22Rv1 (cell line): ENCODE results near the gene ITM2C.

Experiments
- H3K27ac ChIP-seq: fragments of 450-650 bp; 2 replicates; pipeline ENCODE4 v1.5.1; 2017
- ZFX ChIP-seq: fragments of 450-650 bp; IDR thresholded peaks from 2 replicates; pipeline ENCODE4 v1.6.1; 2017; ENCODE audit warnings: antibody characterized with exemption, borderline replicate concordance
- TF ChIP-seq, protein P1 (sequence below): fragments of 450-650 bp; IDR thresholded peaks from 2 replicates; pipeline ENCODE4 v1.5.1; 2017; ENCODE audit warnings: mild to moderate bottlenecking

The ITM2C gene

DNA sequence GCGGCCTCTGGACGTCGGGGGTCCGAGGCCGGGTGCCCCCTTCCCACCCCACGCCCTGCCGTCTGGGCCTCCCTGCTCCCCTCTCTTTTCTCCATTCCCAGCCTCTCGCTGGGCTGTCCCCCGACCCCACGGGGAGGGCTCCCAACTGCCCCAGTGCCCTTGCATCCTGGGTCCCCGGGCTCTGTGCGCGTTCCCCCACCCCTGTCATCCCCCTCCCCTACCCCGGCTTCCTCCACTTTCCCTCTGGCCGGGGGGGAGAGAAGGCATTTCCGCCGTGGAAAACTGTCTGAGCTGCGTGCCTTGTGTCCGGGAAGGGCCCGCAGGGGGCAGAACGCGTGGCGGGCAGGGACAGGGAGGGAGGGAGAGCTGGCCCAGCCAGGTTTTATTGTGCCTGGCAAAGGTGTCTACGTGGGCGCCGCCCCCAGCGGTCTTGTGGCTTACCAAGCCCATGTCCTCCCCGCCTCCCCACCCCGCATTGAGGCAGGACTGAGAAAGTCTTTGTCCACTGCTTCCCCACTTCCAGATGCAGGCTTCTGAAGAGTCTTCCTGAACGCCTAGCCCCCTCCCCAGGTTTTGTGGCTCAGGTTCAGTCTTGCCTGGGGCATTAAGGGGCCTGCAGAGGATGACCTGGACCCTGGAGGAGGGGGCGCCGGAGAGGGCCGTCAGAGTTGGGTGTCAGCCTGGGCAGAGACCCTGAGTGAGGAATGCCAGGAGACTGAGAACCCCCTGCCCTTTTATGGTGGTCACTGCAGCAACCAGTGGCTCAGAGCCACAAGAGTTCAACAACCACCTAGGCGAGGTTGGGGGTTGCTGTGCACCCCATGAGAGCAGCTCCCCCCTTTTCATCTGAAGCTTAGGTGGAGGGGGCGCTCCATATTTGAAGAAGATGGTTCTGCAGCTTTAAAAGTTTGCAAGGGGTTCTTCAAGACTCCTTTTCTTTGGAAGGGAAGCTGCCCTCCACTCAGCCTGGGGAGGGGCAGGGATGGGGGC, 1.3 kb downstream of the ITM2C start:
- H3K27ac ChIP-seq = no peak overlapping the region
- TF ChIP-seq ZFX = no peak
- TF ChIP-seq, protein P1, sequence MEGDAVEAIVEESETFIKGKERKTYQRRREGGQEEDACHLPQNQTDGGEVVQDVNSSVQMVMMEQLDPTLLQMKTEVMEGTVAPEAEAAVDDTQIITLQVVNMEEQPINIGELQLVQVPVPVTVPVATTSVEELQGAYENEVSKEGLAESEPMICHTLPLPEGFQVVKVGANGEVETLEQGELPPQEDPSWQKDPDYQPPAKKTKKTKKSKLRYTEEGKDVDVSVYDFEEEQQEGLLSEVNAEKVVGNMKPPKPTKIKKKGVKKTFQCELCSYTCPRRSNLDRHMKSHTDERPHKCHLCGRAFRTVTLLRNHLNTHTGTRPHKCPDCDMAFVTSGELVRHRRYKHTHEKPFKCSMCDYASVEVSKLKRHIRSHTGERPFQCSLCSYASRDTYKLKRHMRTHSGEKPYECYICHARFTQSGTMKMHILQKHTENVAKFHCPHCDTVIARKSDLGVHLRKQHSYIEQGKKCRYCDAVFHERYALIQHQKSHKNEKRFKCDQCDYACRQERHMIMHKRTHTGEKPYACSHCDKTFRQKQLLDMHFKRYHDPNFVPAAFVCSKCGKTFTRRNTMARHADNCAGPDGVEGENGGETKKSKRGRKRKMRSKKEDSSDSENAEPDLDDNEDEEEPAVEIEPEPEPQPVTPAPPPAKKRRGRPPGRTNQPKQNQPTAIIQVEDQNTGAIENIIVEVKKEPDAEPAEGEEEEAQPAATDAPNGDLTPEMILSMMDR = peak; percentile 25

DNA sequence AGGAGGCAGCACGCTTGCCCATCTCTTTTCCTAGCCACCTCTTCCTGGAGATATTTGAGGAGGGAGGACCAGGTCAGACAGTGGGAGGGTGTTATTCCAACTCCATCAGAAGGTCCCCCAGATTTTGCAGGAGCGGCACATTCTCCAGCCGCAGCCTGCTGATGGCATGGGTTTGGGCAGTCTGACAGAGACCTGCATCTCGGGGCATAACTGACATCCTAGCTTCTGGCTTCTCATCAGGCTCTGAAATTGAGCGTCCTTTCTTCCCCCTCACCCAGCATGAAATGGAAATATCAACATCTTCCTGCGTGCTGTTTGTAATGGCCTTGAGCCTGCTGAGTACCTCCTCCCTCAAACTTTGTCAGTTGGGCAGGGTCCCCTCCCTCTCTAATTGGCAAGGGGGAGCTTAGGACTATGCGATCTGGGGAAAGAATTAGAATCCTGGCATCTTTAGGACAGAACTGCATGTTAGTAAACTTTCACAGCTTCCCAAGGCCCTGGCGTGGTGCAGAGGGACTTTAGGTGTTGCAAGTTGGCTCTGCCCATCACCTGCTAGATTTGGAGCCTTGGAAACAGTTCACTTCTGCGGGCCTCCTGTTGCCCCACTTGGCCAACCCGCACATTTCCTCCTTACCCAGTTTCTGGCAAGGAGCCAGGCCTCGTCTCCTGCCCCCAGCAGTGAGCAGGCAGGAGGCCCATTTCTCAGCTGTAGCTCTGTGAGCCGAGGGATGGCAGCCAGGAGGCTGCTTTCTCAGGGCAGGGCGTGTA, 2.2 kb downstream of the ITM2C start:
- no peak overlapping the region for H3K27ac ChIP-seq

DNA sequence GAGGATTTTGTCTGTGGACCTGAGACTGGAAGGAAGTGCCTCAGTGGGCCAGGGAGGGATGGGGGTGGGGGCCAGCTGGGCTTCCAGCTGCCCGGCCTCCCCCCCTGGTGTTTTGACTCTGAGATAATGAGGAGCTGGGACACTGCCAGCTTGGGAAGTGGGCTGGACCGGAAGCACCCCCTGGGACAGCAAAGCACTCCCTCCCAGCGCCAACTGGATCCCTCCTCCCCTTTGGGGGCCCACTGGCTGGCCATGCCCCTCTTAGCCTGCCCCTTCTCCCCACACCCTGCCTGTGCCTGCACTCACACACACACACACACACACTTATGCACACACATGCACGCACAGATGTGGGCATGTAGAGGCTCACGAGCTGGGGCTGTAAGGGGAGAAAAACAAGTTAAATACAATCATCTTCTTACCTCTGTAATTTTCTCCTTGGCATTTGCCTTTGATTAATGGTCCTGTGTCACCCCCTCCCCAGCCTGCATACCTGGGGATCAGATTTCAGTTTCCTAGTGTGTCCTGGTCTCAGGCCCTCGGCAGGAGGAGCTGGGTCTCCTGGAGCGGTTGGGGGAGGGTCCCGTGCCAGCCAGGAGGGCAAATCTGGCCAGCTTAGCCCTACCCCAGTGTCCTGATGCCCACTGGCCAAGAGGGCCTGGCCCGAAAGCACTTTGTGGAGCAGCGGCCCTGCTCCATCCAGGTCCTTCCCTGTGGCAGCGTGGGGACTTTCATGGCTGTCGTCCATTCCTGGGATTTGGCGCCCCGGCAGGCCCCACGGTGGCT, 3.6 kb downstream of the ITM2C start:
- H3K27ac ChIP-seq = no peak overlapping the region
- TF ChIP-seq, protein P1 = no peak
- TF ChIP-seq ZFX = no peak

More for the DNA sequence above, 2.2 kb downstream of the ITM2C start:
- TF ChIP-seq, protein P1 = no peak
- TF ChIP-seq ZFX = no peak

DNA sequence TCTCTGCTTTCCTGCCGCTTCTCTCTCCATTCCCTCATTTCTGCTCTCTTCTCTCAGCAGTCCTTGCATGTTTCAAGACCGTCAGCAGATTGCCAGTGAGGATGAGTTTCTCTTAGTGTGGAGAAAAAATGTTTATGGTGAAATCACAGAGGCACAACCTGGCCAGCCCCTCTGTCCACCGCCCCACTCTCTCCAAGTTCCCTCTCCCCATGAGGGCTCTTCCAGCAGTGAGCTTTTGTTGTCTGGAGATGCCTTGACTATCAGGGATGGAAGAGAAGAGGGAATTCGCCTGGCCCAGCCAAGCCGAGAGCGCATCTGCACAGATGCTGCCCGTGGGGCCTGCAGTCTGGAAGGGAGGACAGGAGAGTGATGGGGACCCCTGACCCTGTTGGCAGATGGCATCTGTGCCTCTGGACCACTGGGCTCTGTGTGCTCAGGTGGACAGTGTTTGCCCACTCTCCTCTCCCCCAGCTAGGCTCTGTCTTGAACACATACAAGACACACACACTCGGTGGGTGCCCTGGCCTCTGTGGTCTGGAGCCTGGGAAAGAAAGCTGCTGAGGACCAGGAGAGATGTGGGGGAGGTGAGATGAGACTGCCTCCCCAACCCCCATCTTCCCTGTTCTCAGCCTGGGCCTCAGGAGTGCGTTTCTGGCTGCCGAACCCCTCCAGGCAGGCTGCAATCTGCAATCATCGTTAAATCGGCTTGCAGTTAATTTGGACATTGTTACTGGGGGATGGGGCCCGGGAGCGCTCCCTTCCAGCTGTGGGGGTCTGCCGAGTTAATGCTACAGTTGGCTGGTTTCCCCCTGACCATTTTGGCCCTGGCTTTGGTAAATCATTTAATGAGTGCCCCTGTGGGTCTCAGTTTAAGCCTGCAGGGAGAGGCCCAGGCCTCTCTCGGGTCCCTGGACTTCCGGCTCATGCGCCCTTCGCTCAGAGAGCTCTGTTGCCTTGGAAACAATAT, 4.5 kb downstream of the ITM2C start:
- no peak for TF ChIP-seq ZFX
- TF ChIP-seq, protein P1 = no peak
- H3K27ac ChIP-seq = no peak overlapping the region

DNA sequence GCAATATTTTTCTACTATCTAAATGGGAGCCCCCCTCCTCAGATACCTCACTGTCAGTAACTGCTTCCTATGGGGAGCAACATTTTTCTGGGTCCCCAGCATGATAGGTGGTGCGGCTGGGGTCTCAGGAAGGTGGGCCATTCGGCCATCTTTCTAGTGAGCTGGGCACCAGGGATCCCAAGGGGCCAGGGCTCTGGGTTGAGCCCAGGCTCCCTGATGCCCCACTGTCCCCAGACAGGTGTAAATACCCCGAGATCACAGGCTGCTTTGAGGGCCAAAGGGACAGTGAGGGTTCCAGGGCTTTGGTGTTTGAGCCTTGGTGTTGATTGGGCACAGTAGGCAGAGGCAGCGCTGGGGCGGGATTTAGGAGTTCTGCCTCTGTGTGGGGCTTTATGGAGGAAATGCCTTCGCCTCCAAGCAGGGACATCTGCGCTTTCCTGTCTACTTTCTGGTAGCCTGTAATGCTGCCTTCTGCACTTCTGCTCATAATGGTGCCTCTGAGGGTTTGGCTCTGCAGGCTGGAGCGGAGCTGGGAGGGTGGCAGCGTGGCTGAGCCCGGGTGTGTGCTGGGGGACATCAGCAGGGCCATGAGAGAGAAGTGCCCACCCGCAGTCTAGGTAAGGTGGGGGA, 5.3 kb downstream of the ITM2C start:
- TF ChIP-seq ZFX = no peak
- H3K27ac ChIP-seq = no peak overlapping the region

DNA sequence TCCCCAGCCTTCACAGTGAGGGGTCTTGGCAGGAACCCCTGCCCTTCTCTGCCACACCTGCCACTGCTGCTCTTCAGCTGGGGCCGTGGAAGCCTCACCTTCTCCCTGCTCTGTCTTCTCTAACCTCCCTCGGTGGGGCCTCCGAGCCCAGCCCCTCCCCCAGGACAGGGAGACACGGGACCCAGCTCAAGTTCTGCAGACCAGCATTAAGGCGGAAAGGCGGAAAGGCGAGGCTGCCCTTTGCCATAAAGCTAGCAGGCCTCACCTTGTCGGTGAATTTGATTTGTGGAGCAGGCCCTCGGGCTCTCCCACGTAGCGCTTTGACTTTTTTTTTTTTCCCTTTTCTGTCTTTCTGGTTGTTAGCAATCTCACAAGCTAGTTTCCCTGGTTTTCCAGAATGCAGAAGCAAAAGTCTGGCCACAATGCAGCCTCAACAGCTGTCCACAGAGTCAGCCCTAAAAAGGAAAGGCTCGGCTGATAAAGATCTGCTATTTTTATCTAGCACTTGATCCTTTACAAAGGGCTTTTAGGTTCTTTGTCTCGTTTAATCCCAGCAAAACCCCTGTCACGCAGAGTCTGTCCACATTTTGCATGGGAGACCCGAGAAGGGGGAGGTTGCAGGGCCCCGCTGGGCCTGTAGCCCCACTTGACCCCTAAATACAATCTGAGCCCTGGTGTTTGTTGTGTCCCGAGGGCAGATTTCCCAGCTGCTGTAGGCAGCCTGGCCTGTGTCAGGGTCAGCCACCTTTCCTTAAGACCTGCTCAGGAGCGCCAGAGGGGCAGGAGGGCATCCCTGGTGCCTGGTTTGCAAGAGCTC, 6.0 kb downstream of the ITM2C start:
- no peak for TF ChIP-seq ZFX
- TF ChIP-seq, protein P1 = no peak
- no peak overlapping the region for H3K27ac ChIP-seq
